HL-60/S4 treated with phorbol 12-myristate 13-acetate at 8.2 ng/mL for 4 days and 3 days (cell line): ENCODE data around the gene ARHGEF10L.

ENCODE experiments used
- in situ Hi-C: fragments of 300-500 bp; cut with MboI; formaldehyde crosslinking; loops from 2 replicates; pipeline ENCODE4 v1.15.0; 2022; ENCODE audit warnings: low sequenced_read_pairs

The ARHGEF10L gene

GRCh38 chr1:17520473-17521319 is 18.8 kb upstream of the ARHGEF10L start:
- in situ Hi-C loops: no loop called here

- in situ Hi-C loops: no loop called here
Measured at GRCh38 chr1:17521946-17522612, 17.4 kb upstream of the ARHGEF10L start.

- in situ Hi-C loops: no loop called here
Measured at GRCh38 chr1:17523321-17524041, 16.0 kb upstream of the ARHGEF10L start.

GRCh38 chr1:17524645-17525044 is 14.9 kb upstream of the ARHGEF10L start:
- in situ Hi-C loops: no loop called here

GRCh38 chr1:17525996-17526686 is 13.4 kb upstream of the ARHGEF10L start:
- in situ Hi-C loops: no loop called here

- in situ Hi-C loops: no loop called here
Measured at GRCh38 chr1:17527036-17527914, 12.2 kb upstream of the ARHGEF10L start.

GRCh38 chr1:17529381-17529780 is 10.1 kb upstream of the ARHGEF10L start:
- in situ Hi-C loops: no loop called here

- in situ Hi-C loops: no loop called here
Measured at GRCh38 chr1:17531343-17531681, 8.2 kb upstream of the ARHGEF10L start.

- in situ Hi-C loops: no loop called here
Measured at GRCh38 chr1:17531682-17532487, 7.6 kb upstream of the ARHGEF10L start.

- in situ Hi-C loops: no loop called here
Measured at GRCh38 chr1:17533201-17533600, 6.3 kb upstream of the ARHGEF10L start.

- in situ Hi-C loops: no loop called here
Measured at GRCh38 chr1:17535300-17535936, 4.1 kb upstream of the ARHGEF10L start.

- in situ Hi-C loops: no loop called here
Measured at GRCh38 chr1:17538010-17538409, 1.5 kb upstream of the ARHGEF10L start.

GRCh38 chr1:17538428-17539117 is 925 bp upstream of the ARHGEF10L start:
- in situ Hi-C loops: no loop called here

GRCh38 chr1:17539118-17539476 is 401 bp upstream of the ARHGEF10L start:
- in situ Hi-C loops: no loop called here

- in situ Hi-C loops: no loop called here
Measured at GRCh38 chr1:17540255-17541001, 930 bp downstream of the ARHGEF10L start.

GRCh38 chr1:17542645-17543044 is 3.1 kb downstream of the ARHGEF10L start:
- in situ Hi-C loops: no loop called here

- in situ Hi-C loops: no loop called here
Measured at GRCh38 chr1:17544776-17545350, 5.4 kb downstream of the ARHGEF10L start.
